NCI-H128 (cell line): ENCODE data around the gene SFRP4.
A peak's percentile ranks its signal among the peaks of the same experiment; 100 is the strongest.

Experiments
- DNase-seq: peaks from one replicate; lab custom pipeline; 2025; ENCODE audit not compliant: unreplicated experiment; lab: John Stamatoyannopoulos, UW

SFRP4 gene

DNA sequence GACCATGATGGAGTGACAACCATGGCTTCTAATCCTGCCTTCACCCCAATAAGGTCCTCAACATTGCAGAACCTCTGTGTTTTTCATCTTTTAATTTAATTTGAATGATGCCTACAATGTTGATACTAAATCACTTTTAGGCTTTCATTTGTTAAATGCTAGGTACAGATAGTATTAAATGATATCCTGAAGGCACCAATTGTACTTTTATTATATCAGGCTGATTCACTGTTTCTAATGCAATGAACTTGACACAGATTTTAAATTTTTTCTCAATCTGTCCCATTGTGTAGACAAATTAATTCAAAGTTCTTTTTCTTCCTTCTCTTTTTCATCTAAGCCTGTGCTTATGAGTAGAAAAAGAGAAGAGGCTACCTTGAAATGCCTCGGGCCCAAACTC is 9.0 kb upstream of the SFRP4 start:
- DNase-seq = no peak

DNA sequence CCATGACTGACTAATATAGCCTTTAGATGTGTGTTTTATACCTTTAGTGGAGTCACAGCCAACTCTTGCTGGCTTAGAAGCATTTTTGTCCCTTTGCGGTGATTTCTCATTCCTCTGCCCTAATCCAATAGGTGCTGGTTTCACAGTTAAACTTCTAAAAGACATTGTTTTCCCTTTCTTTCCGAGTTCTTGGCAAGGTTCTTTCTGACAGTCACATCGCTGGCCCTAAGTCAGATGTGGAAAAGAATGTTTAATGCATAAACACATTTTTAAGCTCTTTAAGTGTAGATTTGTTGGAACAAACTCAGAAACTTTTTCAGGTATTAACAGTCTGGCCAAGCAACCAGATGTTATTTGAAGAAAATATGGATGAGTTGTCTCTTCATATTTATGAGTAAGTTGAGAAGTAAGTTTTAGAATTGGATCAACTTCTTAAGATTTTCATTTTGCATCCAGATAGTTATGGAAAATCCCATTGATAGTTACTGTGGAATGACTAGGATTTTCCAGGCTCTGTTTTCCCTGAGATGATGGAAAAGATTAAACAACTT is 7.9 kb upstream of the SFRP4 start:
- no peak for DNase-seq

DNA sequence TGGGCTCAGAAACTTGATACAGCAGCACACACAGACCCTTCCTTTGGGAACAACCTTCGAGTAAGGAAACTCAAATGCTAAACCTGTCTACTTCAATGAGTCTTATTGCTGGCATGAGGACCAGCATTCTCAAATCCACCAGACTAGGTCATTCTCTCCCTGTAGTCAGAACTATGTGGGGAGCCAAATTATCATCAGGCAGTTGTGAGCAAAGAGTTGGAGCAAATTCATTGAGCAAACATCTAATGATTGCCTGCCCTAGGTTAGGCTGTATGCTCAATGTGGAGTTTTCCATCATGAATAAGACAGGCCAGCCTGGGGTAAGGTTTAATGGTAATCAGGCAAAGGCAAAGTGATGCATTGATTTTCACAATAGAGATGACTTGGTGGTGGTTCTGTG is 7.4 kb upstream of the SFRP4 start:
- DNase-seq = no peak

DNA sequence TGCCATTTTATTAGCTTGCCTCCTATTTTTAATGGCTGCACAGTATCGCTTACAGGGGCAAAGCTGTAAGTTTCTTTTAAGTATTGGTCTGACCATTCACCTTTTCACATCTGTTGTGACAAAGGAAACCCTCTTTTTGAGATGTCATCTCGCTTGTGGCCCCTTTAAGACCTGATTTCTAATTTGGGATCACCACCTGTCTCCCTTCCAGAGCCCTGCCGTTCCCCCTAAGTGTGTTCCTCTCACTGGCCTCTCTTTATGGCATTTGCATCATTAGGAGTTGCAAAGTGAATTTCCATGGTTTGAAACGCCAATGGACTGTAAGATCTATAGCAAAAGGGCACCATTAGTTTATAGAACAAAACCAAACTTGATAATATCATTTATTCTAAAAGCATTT is 5.3 kb upstream of the SFRP4 start:
- no peak for DNase-seq

DNA sequence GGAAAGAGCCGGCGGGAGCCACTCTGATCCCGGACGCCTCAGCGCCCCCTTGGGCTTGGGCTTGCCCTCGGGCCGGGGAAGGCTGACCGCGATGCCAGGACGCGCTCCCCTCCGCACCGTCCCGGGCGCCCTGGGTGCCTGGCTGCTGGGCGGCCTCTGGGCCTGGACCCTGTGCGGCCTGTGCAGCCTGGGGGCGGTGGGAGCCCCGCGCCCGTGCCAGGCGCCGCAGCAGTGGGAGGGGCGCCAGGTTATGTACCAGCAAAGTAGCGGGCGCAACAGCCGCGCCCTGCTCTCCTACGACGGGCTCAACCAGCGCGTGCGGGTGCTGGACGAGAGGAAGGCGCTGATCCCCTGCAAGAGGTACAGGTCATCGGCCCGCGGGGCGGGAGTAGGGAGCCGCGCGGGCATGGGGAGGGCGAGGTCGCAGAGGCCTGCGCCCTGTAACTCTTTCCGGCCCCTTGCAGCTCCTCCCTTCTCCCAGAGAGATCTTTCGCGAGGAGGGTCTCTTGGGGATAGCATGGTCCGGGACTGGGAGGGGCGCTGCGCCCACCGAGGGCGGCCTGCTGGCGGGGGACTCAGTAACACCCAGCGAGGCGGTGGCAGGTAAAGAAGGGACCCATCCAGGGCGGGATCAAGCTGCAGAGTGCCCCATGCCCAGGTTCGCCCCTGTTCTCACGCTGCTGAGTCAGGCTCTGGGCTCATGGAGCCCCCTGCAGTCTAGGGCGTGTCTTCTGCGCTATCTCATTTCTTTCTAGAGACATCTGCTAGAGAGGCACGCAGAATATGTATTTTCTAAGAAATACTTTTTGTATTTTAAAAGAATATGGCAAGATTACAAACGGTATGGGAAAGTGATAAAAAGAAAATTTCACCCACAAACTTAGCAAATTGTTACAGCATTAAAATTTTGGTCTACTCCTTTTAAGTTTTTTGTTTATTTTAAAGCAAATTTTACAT is 4.5 kb upstream of the SFRP4 start:
- DNase-seq = no peak

DNA sequence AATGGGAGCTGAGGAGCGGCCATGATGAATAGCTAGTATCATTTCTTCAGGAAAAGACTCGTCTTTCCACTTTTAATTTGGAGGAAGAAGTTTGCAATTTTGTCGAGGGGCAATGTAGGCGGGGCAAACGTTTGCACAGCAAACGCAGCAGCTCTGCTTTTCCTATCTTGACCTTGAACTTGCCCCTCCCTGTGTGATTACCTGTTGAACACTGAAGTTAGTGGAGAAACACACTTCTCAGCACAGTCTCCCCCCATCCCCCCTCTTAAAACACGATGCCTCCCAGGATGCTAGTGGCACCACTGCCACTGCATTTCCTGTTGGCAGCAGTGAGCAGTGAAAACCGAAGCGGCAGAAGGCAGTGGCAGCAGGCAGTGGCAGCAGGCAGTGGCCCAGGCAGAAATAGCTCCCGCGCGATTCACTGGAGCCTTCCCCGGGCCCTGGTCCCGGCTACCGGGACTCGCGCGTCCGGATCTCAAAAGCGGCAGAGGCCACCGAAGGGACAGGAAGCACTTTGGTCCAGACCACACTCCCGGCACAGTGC is 3.8 kb upstream of the SFRP4 start, which contains the start of gene EPDR1:
EPDR1 (plus strand) TSS at position 336 of the 544 bp plus-strand sequence. CDS start 300 bp downstream, outside the sequence.
- DNase-seq = peak; percentile 35

DNA sequence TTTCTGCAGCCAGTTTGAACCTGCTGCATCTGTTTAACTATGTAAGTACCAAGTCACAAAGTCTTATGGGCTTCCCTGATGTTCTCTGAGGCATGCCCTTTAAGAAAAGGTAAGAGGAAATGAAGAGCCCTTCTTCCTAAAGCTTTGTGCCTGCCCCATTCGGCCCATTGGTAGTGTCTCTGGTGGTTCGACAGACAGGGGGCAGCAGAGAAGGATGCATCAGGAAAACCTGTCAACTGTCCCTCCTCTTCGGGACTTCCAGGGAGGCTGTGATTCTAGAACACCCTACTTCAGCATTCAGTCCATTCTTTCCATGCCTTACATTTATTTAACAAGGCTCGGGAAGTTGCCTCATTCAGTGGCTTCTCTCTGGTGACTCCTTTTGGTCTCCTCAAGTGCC is 1.9 kb upstream of the SFRP4 start:
- DNase-seq = no peak

DNA sequence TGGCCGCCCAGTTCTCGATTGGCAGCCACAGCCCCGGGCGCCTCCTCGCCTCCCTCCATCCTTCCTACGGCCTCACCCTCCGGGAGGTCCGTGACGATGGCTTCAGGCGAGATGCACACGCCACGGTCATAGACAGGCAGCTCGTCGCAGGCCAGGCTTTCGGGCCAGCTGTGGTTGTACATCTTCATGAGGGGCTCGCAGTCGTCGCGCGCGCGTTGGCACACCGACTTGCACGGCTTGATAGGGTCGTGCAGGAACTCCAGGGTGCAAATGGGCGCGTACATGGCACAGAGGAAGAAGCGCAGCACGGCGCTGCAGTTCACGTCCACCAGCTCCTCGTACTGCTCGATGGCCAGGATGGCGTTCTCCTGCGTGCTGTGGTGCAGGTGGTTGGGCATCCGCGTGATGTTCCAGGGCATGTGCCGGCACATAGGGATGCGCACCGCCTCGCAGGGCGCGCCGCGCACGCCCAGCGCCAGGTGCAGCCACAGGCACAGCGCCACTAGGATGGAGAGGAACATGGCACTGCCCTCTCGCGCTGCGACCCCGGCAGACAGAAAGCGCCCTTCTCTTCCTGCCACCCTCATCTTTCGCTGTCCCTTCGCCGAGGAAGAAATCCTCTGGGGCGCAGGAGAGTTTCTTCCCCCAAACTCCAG is 472 bp downstream of the SFRP4 start:
- no peak for DNase-seq

DNA sequence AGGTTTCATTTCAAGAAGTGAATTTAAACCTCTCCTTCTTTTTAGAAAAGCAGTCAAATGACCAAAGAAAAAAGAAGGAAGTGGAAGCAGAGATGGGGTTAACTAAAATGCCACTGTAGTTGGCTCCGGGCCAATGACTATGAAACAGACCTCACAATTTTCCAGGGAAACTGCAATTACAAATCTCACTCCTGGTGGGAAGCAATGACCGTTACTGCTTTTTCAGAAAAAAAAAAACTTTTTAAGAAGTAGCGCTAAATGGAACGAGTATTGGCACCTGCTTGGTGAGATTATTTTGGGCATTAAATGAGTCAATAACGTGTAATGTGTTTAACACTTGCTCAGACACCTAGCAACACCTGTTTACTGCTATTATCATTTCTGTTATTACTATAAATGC is 1.2 kb downstream of the SFRP4 start:
- no peak for DNase-seq

DNA sequence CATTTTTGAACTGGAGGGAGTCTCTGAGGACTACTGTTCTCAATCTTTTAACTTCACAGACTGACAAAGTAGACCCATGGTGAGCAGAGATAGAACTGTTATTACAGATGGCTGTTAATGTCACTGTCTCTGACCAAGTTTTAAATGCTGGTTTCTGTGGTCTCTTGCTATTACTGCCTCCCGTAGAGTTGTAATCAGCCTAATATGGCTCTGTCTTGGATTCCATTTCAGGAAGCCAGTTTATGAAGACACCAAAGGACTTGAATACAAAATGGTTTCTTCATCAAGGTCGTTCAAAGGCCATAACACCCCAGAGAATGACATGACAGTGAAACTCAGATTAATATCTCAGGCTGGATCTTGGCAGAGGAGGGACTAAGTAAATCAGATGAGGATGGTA is 3.9 kb downstream of the SFRP4 start:
- DNase-seq = no peak

DNA sequence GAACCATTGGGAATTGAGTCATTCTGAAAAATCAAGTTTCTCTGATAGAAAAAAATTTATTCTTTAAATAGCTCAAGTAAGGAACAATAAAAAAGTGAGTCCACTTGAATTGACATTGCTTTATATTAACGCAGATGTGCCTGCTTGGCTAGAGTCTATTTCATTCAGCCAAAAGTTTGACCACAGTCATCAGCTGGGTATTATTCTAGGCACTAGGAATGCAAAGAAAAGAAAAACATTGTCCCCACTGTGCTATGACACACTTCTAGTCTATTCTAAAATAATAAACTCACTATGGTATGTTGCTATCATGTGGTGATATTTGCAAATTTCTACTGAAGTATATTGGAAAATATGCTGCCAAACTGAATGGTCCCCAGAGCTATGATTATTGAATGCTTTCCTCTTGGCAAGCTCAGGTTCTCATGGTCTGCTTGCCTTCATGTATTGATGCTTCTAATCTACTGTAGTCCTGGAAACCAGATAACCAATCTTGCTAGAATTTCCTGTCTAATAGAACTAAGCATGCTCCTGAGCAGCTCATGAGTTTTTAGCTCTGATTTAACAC is 8.3 kb downstream of the SFRP4 start:
- DNase-seq = no peak

DNA sequence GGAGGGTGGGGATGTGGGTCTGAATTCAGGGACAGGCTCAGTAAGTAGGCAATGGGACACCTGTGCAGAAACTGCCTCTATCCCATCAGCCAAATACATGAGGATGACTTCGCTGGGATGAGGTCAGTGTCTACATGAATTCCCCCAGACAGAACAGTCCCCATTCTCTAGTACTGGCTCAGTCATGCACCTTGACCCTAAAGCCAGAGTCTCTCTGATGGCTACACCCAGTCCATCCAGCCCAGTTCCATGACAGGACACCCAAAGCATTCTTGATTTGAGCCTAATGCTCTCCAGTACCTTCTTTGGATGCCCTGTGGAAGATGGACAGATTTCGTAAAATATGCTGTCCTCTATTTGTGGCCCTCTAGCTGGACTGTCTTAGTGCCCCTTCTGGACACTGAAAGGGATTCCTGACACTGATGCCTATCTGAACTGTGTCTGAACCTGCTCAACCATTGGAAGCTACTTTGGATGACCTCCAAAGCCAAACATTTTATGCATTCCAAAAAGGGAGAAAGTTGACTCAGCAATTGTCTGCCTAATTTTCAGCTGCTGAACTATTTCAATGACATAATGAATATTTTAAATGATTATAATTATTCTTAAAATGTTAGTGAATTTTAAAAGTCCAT is 14.6 kb downstream of the SFRP4 start:
- DNase-seq = no peak

DNA sequence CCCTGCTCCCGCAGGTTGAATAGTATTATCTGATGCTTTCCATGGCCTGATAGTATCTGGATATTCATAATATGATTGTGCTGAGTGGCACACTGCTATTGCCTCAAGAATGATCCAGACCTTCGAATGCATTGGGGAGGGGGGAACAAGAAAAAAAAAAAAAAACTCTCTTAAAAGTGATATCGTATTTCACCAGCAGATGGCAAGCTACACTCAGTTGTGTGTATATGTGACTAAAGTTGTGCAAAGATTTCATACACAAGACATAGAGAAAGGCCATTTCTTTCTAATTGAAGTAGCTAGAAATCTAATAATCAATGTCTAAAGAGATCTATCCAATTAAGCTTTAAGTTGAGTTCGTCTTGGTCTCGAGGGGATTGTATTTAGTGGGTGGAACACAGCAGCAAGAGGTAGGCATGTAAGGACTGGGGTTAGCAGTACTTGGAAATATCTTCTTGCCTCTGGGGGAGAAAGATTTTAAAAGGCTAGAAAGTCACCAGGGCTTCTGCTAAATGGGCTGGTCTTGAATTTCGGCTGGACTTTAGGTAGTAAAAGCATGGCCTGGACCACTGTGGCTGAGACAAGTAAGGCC is 15.3 kb downstream of the SFRP4 start:
- DNase-seq = no peak

DNA sequence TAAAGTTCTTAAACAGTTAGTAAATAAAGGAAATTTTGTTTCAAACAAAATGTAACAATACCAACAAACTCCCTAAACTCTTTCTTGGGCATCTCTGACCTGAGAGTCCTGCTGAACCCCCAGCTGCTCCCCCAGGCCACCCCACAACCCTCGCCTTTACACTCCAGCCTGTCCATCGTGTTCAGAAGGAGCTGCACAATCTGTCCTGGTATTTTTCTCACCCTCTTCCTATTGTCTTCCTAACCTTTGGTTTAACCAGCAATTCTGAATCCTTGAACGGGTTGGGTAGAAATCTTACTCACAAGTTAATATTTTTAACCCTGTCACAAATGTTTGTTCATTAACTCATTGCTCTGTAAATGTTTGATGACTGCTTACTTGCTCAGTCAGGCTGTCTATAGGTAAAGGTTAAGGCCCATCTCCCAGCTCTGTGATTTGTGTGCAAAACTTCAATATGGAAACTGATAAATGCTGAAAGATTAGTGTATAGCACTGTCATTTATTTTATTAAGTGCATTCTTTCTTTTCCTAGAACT is 16.8 kb downstream of the SFRP4 start:
- DNase-seq = no peak

DNA sequence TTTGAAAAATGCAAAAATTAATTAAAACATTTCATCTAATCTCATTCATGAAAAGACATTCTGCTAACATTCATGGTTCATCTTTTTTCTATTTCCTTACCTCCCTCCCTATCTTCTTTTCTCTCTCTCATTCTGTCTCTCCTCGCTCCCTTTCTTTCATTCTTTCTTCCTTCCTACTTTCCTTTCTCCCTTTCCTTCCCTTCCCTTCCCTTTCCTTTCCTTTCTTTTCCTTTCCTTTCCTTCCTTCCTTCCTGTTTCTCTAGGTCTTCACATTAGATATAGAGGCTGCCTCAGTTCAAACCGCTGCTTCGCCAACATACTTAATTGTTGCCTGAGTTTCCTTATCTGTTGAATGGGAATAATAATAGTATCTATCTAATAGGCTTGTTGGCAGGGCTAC is 21.9 kb downstream of the SFRP4 start:
- no peak for DNase-seq

DNA sequence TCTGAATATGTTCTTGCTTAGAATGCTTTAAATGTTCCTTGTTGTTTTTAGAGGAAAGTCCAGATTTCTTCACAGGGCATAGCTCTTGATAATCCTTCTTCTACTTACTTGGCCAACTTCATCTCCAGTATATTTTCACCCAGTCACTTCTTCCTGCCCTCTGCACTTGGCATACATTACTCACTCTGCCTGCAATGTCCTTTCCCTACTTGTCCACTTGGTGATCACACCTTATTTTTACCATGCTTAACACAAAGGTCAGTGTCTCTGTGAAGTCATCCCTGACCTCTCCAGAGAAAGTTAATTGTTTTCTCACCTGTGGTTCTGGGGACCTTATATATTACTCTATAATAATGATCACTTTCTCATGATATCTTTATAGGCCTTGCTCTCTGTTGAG is 23.3 kb downstream of the SFRP4 start:
- no peak for DNase-seq

DNA sequence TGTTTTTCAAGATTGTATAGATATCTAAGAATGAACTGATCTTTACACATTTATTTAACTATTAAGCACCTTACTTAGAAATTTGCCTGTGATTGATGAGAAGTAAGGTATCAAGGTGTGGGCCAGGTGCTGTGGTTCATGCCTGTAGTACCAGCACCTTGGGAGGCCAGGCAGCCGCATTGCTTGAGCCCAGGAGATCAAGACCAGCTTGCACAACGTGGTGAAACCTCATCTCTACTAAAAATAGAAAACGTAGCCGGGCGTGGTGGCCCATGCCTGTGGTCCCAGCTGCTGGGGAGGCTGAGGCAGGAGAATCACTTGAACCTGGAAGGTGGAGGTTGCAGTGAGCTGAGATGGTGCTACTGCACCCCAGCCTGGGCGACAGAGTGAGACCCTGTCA is 34.5 kb downstream of the SFRP4 start:
- DNase-seq = no peak
